KG1 (cell line): ENCODE measurements around the gene MAGEA8.
"Not testable (repeated sequence)": the region's sequence is repeated elsewhere in the genome, so short reads cannot be mapped to it uniquely, and the experiment has no call there.

ENCODE experiments used
- DNase-seq: peaks from one replicate; lab custom pipeline; 2025; lab: John Stamatoyannopoulos, UW

The MAGEA8 gene

DNA sequence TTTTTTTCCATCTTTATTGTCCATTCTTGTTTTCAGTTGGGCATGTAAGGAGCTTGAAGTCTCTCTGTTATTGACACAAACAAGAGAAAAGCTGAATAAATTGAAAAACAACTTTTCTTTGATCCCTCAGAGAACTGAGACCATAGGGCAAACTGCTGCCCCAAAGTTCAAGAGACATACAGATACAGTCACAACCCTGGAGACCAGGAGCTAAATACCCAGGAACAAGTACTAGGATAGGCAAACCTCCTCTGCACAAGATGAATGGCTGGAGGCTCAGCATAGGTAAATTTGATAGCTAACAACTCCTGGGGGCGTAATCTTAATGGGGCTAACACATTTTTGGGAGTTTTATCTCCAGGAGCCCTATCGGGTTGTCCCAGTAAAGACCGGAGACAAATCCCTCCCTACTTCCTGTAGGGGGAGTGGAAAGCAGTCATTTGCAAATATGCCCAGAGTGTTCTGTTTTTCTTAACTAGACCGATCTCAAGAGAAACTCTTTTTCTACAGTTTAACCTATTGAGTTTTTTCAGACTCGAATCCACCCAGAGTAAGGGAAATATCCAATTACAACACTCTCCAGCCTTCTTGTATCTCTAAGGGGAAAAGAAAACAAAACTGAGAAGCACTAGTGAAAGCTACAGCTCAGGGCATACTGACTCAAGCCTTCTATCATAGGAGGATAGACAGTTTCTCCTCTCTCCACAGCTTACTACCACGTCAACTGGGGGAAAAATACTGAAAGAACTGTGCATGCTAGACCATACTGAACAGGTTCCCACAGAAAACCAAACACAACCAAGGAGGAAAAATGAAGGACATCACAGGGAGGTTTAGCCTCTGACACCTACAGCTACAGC is 23.1 kb downstream of the MAGEA8 start:
- no peak for DNase-seq

DNA sequence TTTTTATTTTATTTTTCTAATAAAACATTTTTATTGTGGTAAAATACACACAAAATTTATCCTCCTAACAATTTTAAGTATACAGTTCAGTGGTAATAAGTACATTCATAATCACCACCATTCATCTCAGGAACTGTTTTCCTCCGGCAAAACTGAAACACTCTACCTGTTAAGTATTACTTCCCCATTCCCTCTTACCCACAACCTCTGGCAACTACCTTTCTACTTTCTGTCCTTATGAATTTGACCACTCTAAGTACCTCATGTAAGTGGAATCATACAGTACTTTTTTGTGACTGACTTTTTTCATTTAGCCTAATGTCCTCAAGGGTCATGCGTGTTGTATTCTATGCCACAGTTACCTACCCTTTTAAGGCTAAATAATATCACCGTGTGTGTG is 27.3 kb downstream of the MAGEA8 start:
- DNase-seq: no peak

DNA sequence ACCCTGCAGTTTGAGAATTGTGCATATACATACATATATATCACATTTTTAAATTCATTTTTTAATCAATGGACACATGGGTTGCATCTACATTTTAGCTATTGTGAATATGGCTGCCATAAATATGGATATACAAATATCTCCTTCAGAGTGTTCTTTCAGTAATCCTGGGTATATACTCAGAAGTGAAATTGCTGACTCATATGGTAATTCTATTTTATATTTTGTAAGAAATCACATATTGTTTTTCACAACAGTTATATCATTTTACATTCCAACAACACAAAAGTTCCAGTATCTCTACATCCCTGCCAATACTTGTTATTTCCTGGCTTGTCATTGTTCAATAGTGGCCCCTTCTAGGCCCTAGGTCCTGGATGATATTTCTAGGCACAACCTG is 27.7 kb downstream of the MAGEA8 start:
- DNase-seq: no peak

DNA sequence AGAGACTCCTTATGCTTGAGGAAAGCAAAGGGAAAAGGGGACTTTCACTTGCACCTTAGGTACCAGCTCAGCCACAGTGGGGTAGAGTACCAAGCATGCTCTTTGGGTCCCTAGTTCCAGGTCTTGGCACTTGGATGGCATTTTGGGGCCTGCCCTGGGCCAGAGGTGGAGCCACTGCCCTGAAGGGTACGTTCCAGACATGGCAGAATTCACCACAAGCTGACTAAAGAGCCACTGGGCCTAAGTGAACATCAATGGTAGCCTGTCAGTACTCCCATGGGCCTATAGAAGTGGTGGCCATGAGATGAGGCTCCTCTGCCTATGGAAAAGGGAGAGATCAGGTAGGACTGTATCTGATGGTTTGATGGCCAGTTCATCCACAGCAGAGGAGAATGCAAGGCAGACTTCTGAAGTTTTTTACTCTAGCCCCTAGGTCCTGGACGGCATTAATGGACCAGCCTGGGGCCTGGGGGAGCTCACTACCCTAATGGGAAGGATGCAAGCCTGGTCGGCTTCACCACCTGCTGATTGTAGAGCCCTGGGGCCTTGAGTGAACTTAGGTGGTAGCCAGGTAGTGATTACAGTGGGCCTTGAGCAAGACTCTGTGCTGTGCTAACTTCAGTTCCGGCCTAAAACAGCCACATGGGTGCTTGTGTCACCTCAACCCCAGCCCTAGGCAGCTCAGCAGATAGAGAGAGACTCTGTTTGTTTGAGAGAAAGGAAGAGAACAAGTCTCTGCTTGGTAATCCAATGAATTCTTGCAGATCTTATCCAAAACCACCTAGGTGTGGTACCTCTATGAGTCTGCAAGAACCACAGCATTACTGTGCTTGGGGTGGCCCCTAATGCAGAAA is 28.6 kb downstream of the MAGEA8 start:
- no peak for DNase-seq

DNA sequence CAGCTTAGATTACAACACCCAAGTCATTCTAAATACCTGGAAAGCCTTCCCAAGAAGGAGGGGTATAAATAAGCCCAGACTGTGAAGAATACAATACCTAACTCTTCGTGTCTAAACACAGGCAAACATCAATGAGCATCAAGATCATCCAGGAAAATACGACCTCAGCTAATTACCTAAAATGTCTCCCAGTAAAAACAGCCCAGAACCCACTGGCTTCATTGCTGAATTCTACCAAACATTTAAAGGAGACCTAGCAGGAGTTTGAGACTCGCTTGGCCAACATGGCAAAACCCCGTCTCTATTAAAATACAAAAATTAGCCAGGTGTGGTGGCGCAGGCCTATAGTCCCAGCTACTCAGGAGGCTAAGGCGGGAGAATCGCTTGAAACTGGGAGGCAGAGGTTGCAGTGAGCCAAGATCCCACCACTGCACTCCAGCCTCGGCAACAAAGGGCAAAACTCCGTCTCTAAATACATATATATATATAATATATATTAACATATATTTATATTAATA is 29.3 kb downstream of the MAGEA8 start:
- DNase-seq: no peak

DNA sequence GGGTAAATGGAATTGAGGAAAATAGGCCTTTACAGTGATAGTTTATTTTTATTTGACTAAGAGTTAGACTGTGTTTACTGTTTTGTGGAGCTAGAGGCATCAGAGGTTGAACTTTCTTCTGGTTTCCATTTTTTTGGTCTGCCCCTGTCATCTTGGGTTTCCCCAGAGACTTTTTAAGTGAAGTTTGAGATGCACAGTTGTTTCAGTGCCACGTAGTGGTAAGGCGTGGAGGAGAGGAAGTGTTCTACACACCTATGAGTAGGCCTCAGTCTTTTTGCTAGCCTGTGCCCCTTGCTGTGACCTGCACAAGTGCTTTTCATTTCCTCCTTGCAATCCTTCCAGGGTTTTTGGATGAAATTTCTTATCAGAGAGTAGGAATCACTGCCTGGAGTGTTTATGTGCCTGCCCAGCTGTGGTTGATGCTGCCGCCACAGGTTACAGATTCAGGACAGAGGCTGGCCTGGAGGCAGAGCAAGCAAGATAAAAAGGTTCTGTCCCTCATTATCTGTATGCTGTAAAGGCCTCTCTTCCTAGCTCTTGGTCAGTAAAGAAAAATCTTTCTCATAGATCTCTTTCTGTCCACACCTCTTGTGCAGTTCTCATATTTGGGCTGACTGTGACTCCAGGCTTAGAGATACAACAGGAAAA is 35.9 kb downstream of the MAGEA8 start:
- DNase-seq: no peak

DNA sequence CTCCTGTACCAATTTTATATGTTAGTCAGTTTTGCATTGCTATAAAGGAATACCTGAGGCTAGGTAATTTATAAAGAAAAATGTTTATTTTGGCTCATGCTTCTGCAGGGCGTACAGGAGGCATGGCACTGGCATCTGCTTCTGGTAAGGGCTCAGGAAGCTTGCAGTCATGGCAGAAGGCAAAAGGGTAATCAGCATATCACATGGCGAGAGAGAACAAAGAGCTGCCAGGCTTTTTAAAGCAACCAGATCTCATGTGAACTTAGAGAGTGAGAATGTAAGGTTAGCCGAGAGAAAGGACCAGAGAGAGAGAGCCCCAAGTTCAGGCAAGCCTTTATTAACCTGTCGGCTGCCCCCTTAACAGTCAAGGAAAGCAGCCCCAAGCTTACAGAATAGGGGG is 42.9 kb downstream of the MAGEA8 start:
- DNase-seq: not testable (repeated sequence)

DNA sequence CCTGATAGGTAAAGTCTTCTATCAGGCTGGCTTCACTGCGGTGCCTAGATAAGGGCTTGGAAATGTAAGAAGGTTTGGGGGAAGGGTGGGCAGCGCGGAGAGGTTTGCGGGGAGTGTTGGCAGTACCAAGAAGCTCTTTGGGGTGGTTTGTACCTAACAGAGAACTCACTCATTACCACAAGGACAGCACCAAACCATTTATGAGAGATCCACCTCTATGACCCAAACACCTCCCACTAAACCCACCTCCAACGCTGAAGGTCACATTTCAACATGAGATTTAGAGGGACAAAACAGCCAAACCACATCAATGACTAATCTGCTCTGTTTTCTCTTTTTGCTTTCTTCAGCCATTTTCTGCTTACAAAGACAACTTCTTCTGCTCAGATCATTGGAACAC is 43.5 kb downstream of the MAGEA8 start:
- DNase-seq: not testable (repeated sequence)

DNA sequence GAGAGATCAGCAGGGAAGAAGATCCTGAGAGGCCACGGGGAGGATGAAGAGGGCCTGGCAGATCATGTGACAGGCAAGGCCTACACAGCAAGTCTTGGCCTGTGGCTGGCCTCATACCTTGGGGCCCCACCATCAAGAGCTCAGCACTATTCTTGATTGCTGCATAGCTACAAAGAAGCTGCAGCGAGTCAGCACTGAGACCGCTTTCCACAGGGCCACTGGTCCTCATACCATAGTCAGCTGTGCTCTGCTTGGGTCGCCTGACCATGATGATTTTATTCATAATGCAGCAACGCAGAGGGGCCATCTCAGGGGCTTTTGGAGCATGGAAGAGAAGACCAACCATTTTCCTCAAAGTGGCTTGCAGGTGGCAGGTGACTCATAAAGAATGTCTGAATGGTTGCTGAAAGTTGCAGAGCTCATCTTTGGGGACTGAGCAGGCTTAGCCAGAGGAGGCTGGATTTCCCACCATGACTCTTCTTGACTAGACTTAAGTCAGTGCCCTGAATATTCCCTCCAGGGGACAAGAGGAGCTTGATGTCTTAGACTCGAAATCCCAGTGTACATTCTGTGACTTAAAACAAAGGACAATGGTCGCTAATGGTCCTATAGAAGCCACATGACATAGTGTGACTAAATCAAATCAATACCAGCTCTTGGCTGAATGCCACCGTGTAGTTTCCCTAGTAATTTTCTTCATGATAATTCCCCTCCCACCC is 46.4 kb downstream of the MAGEA8 start:
- DNase-seq: not testable (repeated sequence)

DNA sequence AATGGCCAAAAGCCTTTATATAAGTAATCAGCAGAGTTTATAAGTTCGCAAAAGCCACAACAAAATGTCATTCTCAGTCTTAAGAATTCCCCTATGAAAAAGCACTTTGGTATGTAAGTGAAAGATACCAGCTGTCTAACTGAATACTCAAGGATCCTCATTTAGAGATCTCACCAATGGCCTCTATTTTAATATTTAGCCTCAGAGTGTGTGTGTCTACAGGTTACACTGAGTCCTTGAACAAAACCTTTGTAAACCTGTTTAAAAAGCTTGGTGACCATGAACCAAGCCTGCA is 46.9 kb downstream of the MAGEA8 start:
- DNase-seq: not testable (repeated sequence)

DNA sequence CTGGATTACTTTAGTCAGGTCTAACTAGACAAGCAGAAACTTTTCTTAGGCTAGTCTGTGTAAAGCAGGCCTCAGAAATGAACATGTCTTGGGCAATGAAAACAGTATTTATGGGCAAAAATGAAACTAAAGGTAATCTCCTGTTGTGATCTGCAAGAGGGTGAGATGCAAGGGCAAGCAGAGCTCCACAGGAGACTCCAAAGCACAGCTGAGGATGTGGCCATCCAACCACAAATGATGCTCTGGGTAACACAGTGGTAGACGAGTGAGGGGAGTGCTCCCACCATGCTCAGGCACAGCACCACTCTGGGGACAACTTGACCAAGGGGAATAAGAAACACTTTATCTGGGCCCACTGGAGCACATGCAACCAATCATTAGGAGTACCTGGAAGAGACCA is 47.7 kb downstream of the MAGEA8 start:
- not testable (repeated sequence) for DNase-seq

DNA sequence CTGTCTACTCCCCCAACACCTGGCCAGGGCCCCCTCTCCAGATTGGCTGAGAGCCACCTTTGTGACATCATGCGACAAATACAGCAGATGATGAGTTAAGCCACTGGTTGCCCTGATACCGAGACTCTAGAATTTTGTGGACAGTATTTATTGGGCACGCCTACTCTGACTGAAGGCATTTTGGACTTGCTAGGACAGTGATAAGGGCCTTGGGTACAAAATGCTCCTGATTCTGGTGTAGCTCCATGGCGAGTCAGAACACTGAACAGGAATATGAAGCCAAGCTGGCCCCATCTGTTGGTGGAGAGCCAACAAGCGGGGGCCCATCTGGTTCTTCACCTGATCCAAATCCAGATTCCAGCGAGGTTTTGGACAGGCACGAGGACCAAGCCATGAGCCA is 48.4 kb downstream of the MAGEA8 start, which contains the start of gene HSFX4:
HSFX4 (plus strand) TSS at position 174 of the 400 bp plus-strand sequence; CDS start at position 246, 72 bp downstream.
- not testable (repeated sequence) for DNase-seq

DNA sequence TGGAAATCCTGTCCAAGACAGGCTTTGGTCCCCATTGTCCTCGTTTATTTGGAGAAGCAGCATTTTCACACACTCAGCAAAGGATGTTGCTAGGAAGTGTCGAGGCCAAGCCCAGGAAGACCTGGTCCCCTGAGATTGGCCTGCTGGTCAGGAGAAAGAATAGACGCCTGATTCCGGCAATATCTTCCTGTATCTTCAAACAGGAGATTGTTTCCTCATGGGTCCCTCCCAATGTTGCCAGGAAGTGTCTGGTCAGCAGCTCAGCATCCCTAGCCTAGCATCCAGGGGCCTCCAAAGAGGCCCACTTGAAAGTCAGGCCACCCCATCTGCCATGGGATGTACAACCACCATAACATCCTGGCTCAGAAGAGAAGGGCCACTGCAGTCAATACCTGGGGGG is 50.4 kb downstream of the MAGEA8 start:
- not testable (repeated sequence) for DNase-seq

DNA sequence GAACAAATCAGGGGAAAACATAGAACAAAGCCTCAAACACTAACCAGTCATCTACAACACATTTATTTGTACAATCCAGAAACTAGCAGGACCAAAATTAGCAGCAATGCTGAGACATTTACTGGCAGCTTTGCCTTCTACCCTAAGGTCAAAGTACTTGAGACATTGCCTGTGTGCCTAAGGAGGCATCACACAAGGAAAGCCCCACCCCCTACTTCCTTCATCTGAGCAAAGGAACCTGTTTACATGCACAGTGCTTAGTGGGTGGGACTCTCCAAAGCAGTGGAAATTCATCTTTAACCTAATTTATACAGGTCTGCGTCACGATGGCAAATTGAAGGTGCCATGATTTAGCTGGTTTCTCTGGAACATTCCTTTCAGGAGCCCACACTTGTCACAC is 51.2 kb downstream of the MAGEA8 start:
- DNase-seq: not testable (repeated sequence)

DNA sequence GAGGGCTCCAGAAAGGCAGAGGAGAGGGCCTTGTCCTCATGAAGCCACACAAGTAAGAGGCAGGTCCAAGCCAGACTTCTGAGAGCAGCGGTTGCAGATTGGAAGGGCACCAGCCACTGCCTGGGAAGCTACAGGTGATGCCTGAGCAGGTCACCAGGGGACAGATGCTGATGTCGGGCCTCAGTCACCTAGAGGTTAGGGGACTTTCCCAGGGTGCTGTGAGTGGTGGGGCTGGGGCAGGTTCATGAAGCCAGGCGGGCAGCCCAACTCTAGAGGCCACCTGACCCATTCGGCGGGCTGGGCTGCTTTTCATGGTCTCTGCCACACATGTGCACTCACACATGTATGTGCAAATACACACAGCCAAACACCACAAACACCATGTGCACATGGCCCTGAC is 52.0 kb downstream of the MAGEA8 start:
- not testable (repeated sequence) for DNase-seq

DNA sequence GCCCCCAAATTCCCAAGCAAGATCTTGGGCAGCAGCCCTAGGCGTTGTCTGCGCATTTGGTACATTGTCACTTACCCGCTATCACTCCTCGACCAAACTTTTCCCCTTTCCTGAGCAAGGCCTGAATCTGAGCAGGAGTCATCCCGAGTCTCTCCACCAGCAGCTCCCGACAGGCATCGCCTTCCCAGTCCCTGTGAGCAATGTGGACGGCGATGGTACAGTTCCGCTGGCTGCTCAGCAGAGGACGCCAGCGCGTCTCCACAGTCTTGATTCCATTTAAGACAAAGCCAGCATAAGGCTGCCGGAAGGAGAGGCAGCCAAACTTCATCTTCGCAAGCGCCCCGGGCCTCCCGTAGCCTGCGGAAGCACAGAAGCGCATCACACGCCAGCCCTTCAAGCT is 52.6 kb downstream of the MAGEA8 start:
- not testable (repeated sequence) for DNase-seq
